ENCODE measurements around the gene GLP2R. TPM values are rescaled to one million over a fixed set of nuclear protein-coding genes. Genes with fewer than 3 reads are reported as not detected.

Gene GLP2R
- total and polyA plus RNA-seq, 11 donors = 0.05 to 0.91 (median 0.15) TPM; not detected in 3

GRCh38 chr17:9912121-9913099 lies 86.7 kb downstream of the GLP2R start:
- peaks cover 0 to 35% (median 22%) of the 10 kb centered on the region in 9 donors for H3K36me3 ChIP-seq
- TF ChIP-seq, protein P1, sequence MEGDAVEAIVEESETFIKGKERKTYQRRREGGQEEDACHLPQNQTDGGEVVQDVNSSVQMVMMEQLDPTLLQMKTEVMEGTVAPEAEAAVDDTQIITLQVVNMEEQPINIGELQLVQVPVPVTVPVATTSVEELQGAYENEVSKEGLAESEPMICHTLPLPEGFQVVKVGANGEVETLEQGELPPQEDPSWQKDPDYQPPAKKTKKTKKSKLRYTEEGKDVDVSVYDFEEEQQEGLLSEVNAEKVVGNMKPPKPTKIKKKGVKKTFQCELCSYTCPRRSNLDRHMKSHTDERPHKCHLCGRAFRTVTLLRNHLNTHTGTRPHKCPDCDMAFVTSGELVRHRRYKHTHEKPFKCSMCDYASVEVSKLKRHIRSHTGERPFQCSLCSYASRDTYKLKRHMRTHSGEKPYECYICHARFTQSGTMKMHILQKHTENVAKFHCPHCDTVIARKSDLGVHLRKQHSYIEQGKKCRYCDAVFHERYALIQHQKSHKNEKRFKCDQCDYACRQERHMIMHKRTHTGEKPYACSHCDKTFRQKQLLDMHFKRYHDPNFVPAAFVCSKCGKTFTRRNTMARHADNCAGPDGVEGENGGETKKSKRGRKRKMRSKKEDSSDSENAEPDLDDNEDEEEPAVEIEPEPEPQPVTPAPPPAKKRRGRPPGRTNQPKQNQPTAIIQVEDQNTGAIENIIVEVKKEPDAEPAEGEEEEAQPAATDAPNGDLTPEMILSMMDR (IDR thresholded peaks at IDR 0.05) = no peak
- TF ChIP-seq POLR2A (IDR thresholded peaks at IDR 0.05) = no peak
- ATAC-seq (no peak), DNase-seq (no peak)
- H3K27ac ChIP-seq = no peak overlapping the region
- H3K9me3 ChIP-seq = no peaks in the 10 kb centered on the region
- H3K4me1 ChIP-seq = no peaks in the 10 kb centered on the region
- H3K27me3 ChIP-seq = no peaks in the 10 kb centered on the region
- 80 to 85% (median 82%) methylated on average over 18 of the region's 18 CpGs for WGBS, 4 donors
- intact Hi-C loops (cut with DNase I) = no loop called here
- H3K4me3 ChIP-seq = no peak overlapping the region

GRCh38 chr17:9913476-9913875 lies 87.8 kb downstream of the GLP2R start:
- ATAC-seq (no peak), DNase-seq (no peak)
- H3K27me3 ChIP-seq = no peaks in the 10 kb centered on the region
- H3K4me1 ChIP-seq = no peaks in the 10 kb centered on the region
- H3K9me3 ChIP-seq = no peaks in the 10 kb centered on the region
- H3K36me3 ChIP-seq = peaks cover 0 to 46% (median 32%) of the 10 kb centered on the region in 9 donors
- no peak overlapping the region for H3K27ac ChIP-seq
- intact Hi-C loops (cut with DNase I) = no loop called here
- H3K4me3 ChIP-seq = no peak overlapping the region
- WGBS, 4 donors = 83 to 89% (median 85%) methylated on average over 5 of the region's 5 CpGs
- TF ChIP-seq, protein P1 (IDR thresholded peaks at IDR 0.05) = no peak

DNA sequence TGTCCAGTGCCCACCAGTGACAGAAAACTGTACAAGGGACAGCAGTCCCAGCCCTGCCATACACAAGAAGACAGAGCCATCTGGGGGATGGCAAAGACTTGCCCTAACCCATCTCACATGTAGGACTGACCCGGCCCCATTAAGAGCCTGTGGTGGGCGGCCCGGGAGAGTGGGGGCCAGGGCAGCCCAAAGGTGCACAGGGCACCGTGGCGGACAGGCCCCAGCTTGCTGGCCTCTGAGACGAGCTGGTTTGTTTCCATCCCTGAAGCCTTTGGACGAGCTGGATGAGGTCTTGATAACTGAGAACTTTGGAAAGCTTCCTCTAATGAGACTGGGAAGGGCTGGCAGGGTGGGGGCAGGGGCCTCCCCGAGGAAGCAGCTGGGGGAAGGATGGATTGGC lies 90.4 kb downstream of the GLP2R start:
- no peaks in the 10 kb centered on the region for H3K27me3 ChIP-seq
- no peaks in the 10 kb centered on the region for H3K4me1 ChIP-seq
- no peaks in the 10 kb centered on the region for H3K9me3 ChIP-seq
- H3K36me3 ChIP-seq = peaks cover 0 to 68% (median 42%) of the 10 kb centered on the region in 9 donors
- intact Hi-C loops (cut with DNase I) = no loop called here
- ATAC-seq (no peak), DNase-seq (no peak)
- 73 to 81% (median 77%) methylated on average over 3 to 8 of the region's 8 CpGs for WGBS, 4 donors
- TF ChIP-seq POLR2A (IDR thresholded peaks at IDR 0.05) = no peak
- TF ChIP-seq, protein P1 (IDR thresholded peaks at IDR 0.05) = no peak
- no peak overlapping the region for H3K4me3 ChIP-seq
- H3K27ac ChIP-seq = no peak overlapping the region

DNA sequence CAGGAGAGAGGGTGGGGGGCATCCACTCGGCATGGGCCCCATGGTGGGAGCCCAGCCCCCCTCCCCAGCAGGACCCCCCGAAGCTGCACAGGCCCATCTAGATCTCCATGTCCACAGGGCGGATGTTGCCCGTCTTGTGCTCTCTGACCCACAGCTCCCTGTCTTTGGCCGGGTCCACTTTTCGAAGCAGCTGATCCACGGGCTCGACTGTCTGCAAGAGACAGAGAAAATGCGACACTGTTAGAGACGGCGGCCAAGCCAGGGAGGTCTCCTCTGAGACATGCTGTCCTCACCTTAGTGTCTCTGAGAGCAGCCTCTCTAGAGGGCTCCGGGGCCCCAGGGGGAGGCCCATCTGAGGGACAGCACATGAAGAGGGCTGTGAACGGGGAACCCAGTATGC lies 91.4 kb downstream of the GLP2R start:
- TF ChIP-seq, protein P1 (IDR thresholded peaks at IDR 0.05) = no peak
- no peak for TF ChIP-seq POLR2A (IDR thresholded peaks at IDR 0.05)
- ATAC-seq = no peak
- Histone ChIP-seq H3K4me1 (no peaks in the 10 kb centered on the region), H3K4me3 (no peak overlapping the region), H3K27me3 (no peaks in the 10 kb centered on the region), H3K27ac (no peak overlapping the region), H3K9me3 (no peaks in the 10 kb centered on the region), H3K36me3 (peaks cover 0 to 77% (median 46%) of the 10 kb centered on the region in 9 donors)
- intact Hi-C loops (cut with DNase I) = no loop called here
- 79 to 95% (median 82%) methylated on average over 11 to 13 of the region's 13 CpGs for WGBS, 4 donors
- DNase-seq = no peak

Measured in heart left ventricle (tissue), 16 donors.